DOHH2 (cell line): Measurements from ENCODE around the gene RAB40C.

Experiments
- CTCF ChIP-seq: fragments of 200-600 bp; sonication (generic); IDR thresholded peaks from one replicate; pipeline ENCODE4 v1.5.1; 2014; ENCODE audit warnings: antibody characterized with exemption, mild to moderate bottlenecking, low read depth, low read length; ENCODE audit not compliant: poor library complexity, severe bottlenecking
- EZH2phosphoT487 ChIP-seq: fragments of 200-600 bp; sonication (generic); IDR thresholded peaks from 2 replicates; pipeline ENCODE4 v1.6.1; 2017; ENCODE audit warnings: borderline replicate concordance, mild to moderate bottlenecking, antibody characterized with exemption, low read length, moderate library complexity, mixed read lengths

- no peak for TF ChIP-seq CTCF
- TF ChIP-seq EZH2phosphoT487: no peak
Observed at GRCh38 chr16:567373-568256, 22.3 kb upstream of the RAB40C start.
